HUDEP-2 (cell line): ENCODE data around the gene VILL.

ENCODE experiments used
- DNase-seq, 76 experiments: peaks; one replicate each; lab custom pipeline; 2025; ENCODE audit not compliant: unreplicated experiment in 76 of 76; lab: John Stamatoyannopoulos, UW

Gene VILL

GRCh38 chr3:37990527-37990926 lies at the start of gene VILL:
VILL (plus strand) TSS chr3:37990786; CDS start chr3:37993673, 2,887 bp downstream.
- no peak for DNase-seq

- DNase-seq = no peak
These were observed 48.7 kb upstream of the VILL start for GRCh38 chr3:37941608-37942508.

GRCh38 chr3:37942646-37943045 lies 47.9 kb upstream of the VILL start:
- no peak for DNase-seq

- DNase-seq = no peak
These were observed 47.5 kb upstream of the VILL start for GRCh38 chr3:37943126-37943525.

- no peak for DNase-seq
These were observed 46.8 kb upstream of the VILL start for GRCh38 chr3:37943631-37944314.

GRCh38 chr3:37944391-37944842 lies 46.2 kb upstream of the VILL start:
- no peak for DNase-seq

GRCh38 chr3:37945156-37945806 lies 45.3 kb upstream of the VILL start:
- DNase-seq = no peak

GRCh38 chr3:37945807-37946530 lies 44.6 kb upstream of the VILL start:
- DNase-seq = no peak

- no peak for DNase-seq
These were observed 44.1 kb upstream of the VILL start for GRCh38 chr3:37946531-37946889.

GRCh38 chr3:37949866-37950265 lies 40.7 kb upstream of the VILL start:
- no peak for DNase-seq

GRCh38 chr3:37952564-37952963 lies 38.0 kb upstream of the VILL start:
- DNase-seq = no peak

GRCh38 chr3:37953226-37953625 lies 37.4 kb upstream of the VILL start:
- DNase-seq = no peak

- no peak for DNase-seq
These were observed 36.7 kb upstream of the VILL start for GRCh38 chr3:37953707-37954394.

- no peak for DNase-seq
These were observed 35.7 kb upstream of the VILL start for GRCh38 chr3:37954881-37955280.

GRCh38 chr3:37955918-37956707 lies 34.5 kb upstream of the VILL start:
- no peak for DNase-seq

- no peak for DNase-seq
These were observed 33.7 kb upstream of the VILL start for GRCh38 chr3:37956723-37957538.

- no peak for DNase-seq
These were observed 33.0 kb upstream of the VILL start for GRCh38 chr3:37957539-37957936.

- DNase-seq = no peak
These were observed 28.8 kb upstream of the VILL start for GRCh38 chr3:37961622-37962431.
